NCI-H2081 (cell line): ENCODE data around the gene PSPN.
"Not testable (repeated sequence)": the region's sequence is repeated elsewhere in the genome, so short reads cannot be mapped to it uniquely, and the experiment has no call there.

ENCODE experiments used
- DNase-seq, 2 experiments: peaks; one replicate each; lab custom pipeline; 2025; lab: John Stamatoyannopoulos, UW

PSPN gene

DNA sequence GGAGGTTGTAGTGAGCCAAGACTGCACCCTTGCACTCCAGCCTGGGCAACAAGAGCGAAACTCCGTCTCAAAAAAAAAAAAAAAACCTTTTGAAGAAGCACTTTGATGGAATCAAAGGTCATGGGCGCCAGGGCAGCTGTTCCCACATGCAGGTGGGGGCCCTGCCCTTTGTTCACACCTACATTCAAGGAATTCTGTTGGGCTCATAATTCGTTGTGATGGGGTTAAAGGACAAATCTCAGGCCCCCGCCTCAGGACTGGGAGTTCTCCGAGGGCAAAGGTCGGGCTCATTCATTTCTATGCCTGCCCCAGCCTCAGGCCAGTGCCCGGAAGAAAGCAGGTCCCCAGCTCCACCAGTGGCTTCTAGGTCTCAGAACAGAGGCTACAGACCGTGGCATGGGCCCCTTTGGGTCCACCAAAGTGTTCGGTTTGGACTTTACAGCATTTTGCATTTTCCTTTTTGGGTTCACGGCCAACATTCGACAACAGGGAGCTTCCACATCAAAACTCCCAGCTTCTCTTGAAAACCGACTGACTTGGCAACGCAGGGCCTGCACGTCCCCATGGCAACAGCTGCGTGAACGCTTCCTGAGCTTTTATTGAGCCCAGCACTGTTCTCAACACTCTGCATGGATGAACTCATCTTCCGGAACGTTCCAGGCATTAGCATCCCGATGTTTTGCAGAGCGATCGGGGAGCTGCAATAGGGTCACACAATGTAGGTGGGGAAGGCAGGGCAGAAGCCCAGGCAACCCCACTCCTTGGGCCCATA is 27.3 kb upstream of the PSPN start:
- DNase-seq: no peak

GRCh38 chr19:6402058-6402457 is 26.3 kb upstream of the PSPN start:
- DNase-seq: no peak

DNA sequence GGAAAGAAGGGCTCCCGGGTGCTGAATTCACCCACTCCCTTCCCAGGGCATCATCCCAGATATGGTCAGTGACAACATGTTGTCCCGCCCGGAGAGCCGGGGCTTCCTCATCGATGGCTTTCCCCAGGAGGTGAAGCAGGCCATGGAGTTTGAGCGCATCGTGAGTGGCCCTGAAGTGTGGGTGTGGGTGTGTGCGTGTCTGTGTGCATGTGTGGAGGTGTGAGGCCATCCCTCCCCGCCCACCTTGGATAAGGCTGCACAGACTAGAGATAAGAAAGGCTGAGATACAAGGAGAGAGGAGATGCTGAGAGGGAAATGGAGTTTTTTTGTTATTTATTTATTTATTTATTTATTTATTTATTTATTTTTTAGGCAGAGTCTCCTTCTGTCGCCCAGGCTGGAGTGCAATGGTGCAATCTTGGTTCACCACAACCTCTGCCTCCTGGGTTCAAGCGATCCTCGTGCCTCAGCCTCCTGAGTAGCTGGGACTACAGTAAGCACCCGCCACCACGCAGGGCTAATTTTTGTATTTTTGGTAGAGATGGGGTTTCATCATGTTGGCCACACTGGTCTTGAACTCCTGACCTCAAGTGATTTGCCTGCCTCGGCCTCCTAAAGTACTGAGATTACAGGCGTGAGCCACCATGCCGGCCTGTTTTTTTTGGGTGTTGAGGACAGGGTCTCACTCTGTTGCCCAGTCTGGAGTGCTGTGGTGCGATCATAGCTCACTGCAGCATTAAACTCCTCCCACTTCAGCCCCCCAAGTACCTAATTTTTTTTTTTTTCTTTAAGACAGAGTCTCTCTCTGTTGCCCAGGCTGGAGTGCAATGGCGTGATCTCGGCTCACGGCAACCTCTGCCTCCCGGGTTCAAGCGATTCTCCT is 24.6 kb upstream of the PSPN start:
- DNase-seq: not testable (repeated sequence)

GRCh38 chr19:6396305-6396704 is 20.6 kb upstream of the PSPN start:
- no peak for DNase-seq

- DNase-seq: no peak
Observed at GRCh38 chr19:6394831-6395230, 19.1 kb upstream of the PSPN start.

DNA sequence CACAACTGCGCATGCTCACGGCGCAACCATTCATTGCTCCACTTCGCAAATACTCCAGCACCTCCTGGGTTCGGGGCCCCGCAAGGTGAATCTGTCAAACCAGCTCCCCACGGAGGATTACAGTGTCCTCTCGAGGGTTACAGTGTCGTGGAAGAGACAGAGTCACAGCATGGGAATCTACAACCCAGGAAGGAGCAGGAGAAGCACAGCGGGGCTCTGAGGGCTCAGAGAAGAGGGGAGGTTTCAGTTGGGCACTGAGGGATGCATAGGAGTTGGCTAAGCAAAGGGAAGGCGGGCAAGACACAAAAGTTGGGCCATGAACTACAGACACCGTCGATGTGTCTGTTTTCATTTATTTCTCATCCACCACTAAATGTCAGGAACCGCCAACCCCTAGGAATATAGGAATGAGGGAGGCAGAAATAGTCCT is 18.3 kb upstream of the PSPN start:
- DNase-seq: no peak

DNA sequence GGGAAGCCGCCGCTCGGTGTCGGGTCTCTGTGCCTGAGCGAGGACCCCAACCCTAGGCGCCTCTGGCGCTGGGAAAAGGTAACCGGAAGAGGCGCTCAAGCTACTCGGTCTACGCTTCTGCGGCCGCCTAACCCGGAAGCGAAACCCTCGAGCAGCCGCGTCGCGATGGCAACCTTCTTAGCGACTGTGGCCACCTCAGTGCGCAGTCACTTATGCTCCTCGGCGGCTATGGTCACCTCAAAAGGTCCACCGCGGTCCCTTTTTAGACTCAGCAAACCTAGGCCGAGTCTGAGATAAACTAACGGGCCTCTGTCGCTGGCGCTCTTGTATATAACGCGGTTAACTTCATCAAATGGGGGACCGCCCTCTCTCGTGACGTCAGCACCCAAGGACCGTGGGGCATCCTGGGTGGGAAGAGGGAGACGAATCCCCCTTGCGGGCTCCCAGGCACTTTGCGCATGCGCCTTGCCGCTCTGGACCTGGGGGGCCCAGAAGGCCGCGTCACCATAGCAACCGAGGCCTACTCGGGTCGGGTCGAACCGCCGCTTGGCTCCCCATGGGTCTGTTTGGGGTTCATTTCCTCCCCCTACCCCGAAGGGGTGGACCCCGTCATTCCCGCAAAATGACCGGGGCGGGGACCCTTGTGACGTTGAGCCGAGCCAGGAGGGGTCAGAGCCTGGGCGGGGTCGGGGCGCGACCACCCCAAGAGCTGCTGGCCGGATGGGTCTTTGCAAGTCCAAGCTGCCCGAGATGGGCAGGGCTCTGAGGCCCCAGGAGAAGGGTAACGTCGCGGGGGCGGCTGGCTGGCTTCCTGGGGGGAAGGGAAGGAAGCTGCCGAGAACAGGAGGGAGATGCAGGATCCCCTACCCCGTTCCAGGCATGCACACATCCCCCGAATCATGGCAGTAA is 17.6 kb upstream of the PSPN start, which contains the start of gene GTF2F1:
Gene GTF2F1 (minus strand): TSS at position 91 of the 909 bp plus-strand sequence. CDS start 169 bp downstream, outside the sequence.
- DNase-seq: peak; percentile 92 to 93

DNA sequence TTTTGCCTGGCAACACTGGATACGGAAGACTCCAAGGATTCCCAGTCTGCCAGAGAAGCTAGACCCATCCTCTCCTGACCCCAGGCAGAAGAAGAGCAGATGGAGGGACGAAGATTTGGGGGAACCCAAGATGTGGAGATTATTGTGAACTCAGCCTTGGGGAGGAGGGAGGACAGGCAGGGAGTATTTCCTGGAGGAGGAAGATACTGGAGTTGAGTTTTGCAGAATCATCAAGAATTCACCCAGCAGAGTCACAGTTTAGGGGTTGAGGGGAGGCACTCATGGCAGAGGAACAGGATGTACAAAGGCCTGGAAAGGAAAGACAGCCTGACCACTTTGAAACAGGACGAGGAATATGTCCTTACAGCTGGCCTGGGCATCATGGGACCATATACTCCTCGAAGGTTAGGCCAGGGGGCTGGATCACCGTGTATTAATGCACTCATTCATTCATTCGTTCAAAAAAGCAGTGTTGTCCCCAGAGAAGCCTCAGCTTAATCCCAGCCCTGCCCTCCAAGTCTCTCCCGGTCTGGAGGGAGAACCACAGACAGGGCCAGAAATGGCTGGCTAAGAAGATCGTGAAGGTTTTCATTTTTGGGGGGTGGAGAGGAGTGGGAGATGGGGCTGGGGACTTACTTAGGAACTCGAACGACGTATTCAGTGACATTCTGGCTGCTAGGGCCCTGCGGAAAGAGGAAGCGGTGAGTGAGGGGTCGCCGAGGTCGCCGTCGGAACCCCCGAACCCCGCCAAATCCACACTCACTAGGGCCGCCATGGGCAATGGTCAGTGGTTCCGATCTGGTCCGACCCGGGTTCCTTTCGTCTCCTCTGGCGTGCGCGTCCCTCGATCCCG is 16.7 kb upstream of the PSPN start:
- no peak for DNase-seq

GRCh38 chr19:6387372-6387771 is 11.6 kb upstream of the PSPN start:
- no peak for DNase-seq

DNA sequence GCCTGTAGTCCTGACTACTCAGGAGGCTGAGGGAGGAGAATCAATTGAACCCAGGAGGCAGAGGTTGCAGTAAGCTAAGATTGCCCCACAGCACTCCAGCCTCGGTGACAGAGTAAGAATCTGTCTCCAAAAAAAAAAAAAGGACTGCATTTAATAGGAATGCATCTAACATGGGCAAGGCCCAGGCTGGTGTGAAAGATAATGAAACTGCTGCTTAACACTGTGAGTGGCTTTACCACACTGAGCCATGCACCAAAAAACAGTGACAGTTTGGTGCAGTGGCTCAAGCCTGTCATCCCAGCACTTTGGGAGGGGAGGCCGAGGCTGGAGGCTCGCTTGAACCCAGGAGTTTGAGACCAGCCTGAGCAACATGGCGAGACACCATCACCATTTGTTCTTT is 8.6 kb upstream of the PSPN start:
- DNase-seq: no peak

- DNase-seq: no peak
Observed at GRCh38 chr19:6383188-6383587, 7.5 kb upstream of the PSPN start.

DNA sequence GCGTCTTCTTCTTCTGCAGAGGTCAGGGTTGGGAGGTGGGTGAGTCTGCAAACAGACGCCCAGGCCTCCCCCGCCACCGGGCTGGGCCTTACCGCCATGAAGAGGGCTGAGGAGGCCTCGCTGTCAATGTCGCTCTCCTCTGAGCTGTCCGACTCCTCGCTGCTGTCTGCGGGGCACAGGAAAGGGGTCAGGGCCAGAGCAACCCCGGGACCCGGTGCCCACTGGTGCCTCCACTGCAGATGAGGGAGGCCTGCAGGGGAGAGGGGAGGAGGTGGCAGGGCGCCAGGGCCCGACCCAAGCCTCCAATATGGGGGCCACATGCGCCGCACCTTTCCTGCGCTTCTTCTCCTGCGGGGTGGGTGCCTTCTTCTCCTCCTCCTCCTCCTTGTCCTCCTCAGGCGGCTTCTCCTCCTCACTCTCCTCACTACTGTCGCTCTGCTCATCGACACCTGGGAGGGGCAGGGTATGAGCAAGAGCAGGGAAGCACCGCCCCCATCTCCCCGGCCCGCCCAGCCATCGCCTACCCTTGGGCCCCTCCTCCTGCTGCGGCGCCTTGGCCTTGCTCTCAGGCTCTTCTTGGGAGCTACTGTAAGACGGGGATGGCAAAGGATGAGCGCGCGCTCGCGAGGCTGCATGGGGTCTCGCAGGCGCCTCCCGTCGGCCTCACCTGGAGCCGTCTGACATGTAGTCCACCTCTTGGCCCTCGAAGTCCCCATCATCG is 5.5 kb upstream of the PSPN start:
- DNase-seq: no peak

DNA sequence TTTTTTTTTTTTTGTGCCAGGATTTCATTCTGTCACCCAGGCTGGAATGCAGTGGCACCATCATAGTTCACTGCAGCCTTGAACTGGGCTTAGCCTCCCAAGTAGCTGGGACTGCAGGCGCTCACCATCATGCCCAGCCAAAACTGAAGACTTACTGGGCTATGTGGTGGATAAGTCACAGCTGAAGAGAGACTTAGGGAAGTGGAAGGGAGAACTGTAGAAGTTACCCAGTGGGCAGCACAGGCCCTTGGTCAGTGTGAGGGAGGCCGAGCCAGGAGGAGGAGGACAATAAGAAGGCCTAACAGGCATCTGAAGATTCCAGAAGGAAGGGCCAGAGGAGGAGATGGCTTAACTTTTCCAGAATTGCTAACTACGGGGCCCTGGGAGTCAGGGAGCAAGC is 4.0 kb upstream of the PSPN start:
- no peak for DNase-seq

DNA sequence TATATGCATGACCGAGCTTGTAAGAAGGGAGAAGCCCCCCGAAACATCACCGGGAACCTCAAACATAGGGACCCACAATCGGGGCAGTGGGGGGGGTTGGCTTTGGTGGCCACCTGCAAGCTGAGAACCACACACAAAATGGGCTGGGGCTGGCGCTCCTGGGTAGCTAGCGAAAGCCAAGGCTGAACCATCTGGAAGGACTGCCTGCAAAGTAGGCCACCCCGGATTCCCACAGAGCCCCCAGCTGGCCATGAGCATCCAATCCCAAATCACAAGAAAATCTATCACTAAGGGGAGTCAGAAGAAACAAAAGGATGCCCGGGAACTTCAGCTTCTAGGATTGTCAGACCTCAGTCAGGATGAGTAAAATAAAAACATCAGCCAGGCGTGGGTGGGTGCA is 2.8 kb upstream of the PSPN start:
- DNase-seq: no peak

DNA sequence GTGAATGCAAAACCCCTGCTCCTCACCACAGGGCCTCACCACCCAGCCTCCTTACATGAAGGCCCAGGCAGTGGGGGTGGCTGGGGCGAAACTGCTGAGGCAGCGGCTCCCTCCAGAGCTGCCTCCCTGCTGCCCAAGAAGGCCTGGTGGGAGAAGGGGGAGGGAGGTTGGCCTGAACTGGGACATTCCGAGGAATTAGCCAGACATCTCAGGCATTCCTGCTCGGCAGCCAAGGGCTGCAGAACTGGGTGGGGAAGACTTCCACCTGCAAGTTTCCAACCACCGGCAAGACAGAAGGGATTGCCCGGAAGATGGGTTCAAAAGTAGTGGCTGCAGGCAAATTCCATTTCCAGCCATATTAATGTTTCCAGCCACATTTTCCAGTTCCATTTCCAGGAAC is 2.3 kb upstream of the PSPN start:
- DNase-seq: no peak

GRCh38 chr19:6376512-6377190 is 918 bp upstream of the PSPN start:
- no peak for DNase-seq

DNA sequence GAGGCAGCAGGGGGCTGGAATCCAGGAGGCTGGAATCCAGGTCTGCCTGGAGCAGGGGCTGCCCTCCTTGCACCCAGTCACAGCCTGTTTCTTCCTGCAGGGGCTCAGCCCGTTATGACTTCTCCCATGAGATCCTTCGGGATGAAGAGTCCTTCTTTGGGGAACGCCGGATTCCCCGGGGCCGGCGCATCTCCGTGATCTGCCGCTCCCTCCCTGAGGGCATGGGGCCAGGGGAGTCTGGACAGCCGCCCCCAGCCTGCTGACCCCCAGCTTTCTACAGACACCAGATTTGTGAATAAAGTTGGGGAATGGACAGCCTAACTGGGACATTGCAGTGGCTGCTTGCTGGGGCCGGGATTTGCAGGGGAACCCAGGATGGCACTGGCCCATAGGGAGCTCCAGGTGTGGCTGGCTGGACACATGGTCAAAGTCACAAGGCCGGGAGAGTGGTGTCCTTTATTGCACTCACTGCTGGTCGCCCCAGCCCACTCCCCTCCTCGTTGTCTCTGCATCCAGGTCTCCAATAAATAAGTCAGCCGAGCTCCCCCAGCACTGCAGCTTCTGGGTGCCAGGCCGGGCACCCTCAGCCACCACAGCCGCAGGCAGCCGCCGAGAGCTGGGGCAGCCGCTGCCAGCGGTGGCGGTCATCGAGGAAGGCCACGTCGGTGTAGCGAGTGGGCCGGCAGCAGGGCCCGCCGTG is 872 bp downstream of the PSPN start:
- DNase-seq: no peak

DNA sequence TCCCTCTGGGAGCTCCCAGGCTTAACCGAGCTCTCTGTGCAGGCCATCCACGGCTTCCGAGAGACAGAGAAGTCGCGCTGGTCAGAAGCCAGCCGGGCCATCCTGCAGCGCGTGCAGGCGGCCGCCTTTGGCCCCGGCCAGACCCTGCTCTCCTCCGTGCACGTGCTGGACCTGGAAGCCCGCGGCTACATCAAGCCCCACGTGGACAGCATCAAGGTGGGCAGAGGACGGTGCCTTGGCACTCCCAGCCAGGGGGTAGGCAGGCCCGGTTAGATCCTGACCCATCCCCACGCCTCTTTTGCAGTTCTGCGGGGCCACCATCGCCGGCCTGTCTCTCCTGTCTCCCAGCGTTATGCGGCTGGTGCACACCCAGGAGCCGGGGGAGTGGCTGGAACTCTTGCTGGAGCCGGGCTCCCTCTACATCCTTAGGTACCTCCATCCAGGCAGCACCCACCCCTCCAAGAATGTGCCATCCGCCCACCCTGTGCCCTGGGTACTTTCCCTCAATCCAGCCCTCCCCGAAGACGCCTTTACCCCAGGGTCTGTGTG is 1.5 kb downstream of the PSPN start:
- no peak for DNase-seq

DNA sequence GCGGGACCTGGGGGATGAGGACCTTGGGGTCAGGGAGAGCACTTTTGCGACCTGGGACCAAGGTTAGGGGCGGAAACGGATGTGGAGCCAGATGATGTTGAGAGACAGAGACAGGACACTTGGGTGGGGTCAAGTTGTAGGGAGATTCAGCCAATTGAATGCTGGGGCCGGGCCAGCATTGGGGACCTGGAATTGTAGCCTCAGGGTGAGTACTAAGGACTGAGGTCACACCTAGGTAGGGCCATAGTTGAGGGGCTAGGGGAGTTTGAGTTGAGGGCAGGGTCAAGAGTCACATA is 2.0 kb downstream of the PSPN start:
- DNase-seq: no peak
